ENCODE data around the gene ZIC2. TPM values are rescaled to one million over a fixed set of nuclear protein-coding genes. Genes with fewer than 3 reads are reported as not detected.

The ZIC2 gene
- total RNA-seq, 1 donor from 2014 or later = not detected

DNA sequence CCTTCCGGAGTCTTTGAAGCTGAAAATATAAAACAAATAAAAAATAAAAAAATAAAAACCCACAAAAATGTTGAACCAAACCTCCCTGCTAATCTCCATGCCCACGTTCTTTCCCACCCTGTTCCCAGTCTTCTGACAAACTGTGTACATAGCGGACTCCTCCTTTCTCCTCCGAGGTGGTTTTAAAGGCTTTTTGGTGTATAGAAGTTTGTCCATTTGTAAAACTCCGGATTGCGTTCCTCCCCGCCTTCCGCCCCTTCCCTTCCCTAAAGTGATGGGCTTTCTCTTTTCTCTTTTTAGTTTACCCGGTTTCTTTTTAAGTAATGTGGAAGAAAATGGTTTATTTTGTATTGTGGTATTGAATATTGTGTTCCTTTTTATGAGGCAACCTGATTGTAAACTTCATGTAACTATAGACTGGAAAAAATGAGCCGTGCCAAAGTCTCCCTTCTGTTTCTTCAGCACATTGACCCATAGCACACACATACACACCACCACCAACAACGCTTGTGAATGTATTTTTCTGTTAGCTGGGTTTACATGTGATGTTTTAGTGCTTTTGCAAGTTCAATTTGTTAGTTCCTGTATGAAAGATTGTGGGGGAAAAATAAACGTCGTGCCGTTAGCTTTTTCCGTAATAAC is 4.4 kb downstream of the ZIC2 start:
- TF ChIP-seq, protein P1, sequence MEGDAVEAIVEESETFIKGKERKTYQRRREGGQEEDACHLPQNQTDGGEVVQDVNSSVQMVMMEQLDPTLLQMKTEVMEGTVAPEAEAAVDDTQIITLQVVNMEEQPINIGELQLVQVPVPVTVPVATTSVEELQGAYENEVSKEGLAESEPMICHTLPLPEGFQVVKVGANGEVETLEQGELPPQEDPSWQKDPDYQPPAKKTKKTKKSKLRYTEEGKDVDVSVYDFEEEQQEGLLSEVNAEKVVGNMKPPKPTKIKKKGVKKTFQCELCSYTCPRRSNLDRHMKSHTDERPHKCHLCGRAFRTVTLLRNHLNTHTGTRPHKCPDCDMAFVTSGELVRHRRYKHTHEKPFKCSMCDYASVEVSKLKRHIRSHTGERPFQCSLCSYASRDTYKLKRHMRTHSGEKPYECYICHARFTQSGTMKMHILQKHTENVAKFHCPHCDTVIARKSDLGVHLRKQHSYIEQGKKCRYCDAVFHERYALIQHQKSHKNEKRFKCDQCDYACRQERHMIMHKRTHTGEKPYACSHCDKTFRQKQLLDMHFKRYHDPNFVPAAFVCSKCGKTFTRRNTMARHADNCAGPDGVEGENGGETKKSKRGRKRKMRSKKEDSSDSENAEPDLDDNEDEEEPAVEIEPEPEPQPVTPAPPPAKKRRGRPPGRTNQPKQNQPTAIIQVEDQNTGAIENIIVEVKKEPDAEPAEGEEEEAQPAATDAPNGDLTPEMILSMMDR (IDR thresholded peaks at IDR 0.05; ENCODE audit: insufficient read depth, low read length, severe bottlenecking) = no peak
- H3K4me3 ChIP-seq (ENCODE audit: low read depth, low read length) = no peak overlapping the region
- DNase-seq (ENCODE audit: low read depth) (no peak), FAIRE-seq (no peak)
- no peaks in the 10 kb centered on the region for H3K36me3 ChIP-seq (ENCODE audit: control insufficient read depth, insufficient read depth, low read length)
- H3K27me3 ChIP-seq (ENCODE audit: control insufficient read depth, insufficient read depth, low read length) = peaks cover 71% of the 10 kb centered on the region

DNA sequence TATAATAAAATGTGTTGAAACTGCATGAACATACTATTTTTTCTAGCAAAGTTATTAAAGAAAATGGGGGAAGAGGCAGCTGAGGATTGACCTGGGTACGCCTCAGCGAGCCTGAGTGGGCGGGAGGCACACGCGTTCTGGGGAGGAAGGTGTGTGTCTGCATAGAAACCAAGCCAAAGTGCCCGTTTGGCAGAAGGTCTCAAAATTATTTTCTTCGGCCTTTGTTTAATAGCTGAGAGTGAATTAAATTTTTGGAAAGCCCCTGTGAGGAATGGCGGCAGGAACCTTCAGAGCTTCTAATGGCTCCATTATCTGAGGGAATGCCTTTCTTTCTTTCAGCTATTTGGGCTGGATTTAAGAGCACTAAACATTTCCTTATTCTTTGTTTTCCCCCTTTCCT is 5.2 kb downstream of the ZIC2 start:
- FAIRE-seq (no peak), DNase-seq (ENCODE audit: low read depth) (no peak)
- Histone ChIP-seq H3K27me3 (ENCODE audit: control insufficient read depth, insufficient read depth, low read length) (peaks cover 78% of the 10 kb centered on the region), H3K4me3 (ENCODE audit: low read depth, low read length) (no peak overlapping the region), H3K36me3 (ENCODE audit: control insufficient read depth, insufficient read depth, low read length) (no peaks in the 10 kb centered on the region)
- TF ChIP-seq, protein P1 (IDR thresholded peaks at IDR 0.05; ENCODE audit: insufficient read depth, low read length, severe bottlenecking) = no peak

- H3K4me3 ChIP-seq (ENCODE audit: low read depth, low read length) = no peak overlapping the region
- FAIRE-seq = no peak
- no peak for DNase-seq (ENCODE audit: low read depth)
- TF ChIP-seq, protein P1 (IDR thresholded peaks at IDR 0.05; ENCODE audit: insufficient read depth, low read length, severe bottlenecking) = no peak
- no peaks in the 10 kb centered on the region for H3K36me3 ChIP-seq (ENCODE audit: control insufficient read depth, insufficient read depth, low read length)
- peaks cover 85% of the 10 kb centered on the region for H3K27me3 ChIP-seq (ENCODE audit: control insufficient read depth, insufficient read depth, low read length)
Observed at GRCh38 chr13:99987154-99988019, 5.8 kb downstream of the ZIC2 start.

GRCh38 chr13:99988529-99989275 is 7.1 kb downstream of the ZIC2 start:
- Histone ChIP-seq H3K4me3 (ENCODE audit: low read depth, low read length) (no peak overlapping the region), H3K36me3 (ENCODE audit: control insufficient read depth, insufficient read depth, low read length) (no peaks in the 10 kb centered on the region), H3K27me3 (ENCODE audit: control insufficient read depth, insufficient read depth, low read length) (peaks cover 78% of the 10 kb centered on the region)
- DNase-seq (ENCODE audit: low read depth) (no peak), FAIRE-seq (no peak)
- TF ChIP-seq, protein P1 (IDR thresholded peaks at IDR 0.05; ENCODE audit: insufficient read depth, low read length, severe bottlenecking) = no peak

- Histone ChIP-seq H3K4me3 (ENCODE audit: low read depth, low read length) (no peak overlapping the region), H3K36me3 (ENCODE audit: control insufficient read depth, insufficient read depth, low read length) (no peaks in the 10 kb centered on the region), H3K27me3 (ENCODE audit: control insufficient read depth, insufficient read depth, low read length) (peaks cover 75% of the 10 kb centered on the region)
- DNase-seq (ENCODE audit: low read depth) (no peak), FAIRE-seq (no peak)
- TF ChIP-seq, protein P1 (IDR thresholded peaks at IDR 0.05; ENCODE audit: insufficient read depth, low read length, severe bottlenecking) = no peak
Observed at GRCh38 chr13:99989276-99990125, 7.9 kb downstream of the ZIC2 start.
